Central memory CD8-positive, alpha-beta T cell (primary cell): ENCODE data around the gene HOXA2.

ENCODE experiments used
- ATAC-seq: fragments of 150-1000 bp; cut with Tn5 transposase; replicated peaks from 2 replicates; pipeline ENCODE4 v1.10.0; 2022; ENCODE audit warnings: mild to moderate bottlenecking, moderate FRiP score, moderate number of reproducible peaks; ENCODE audit not compliant: poor library complexity, severe bottlenecking; ENCODE audit errors: extremely low read depth
- DNase-seq, 2 donors: peaks; one replicate each; pipeline ENCODE4 v3.0.0; 2021; ENCODE audit warnings: low spot score in 2 of 2
- H3K27ac Mint-ChIP-seq: one replicate; pipeline ENCODE4 v1.8.0; 2022; ENCODE audit warnings: low read depth, mild to moderate bottlenecking, moderate library complexity, mixed read lengths
- H3K27me3 Mint-ChIP-seq: one replicate; pipeline ENCODE4 v1.8.0; 2022; ENCODE audit warnings: mixed read lengths
- H3K36me3 Mint-ChIP-seq: one replicate; pipeline ENCODE4 v1.8.0; 2022; ENCODE audit warnings: mild to moderate bottlenecking, moderate library complexity, mixed read lengths; ENCODE audit not compliant: insufficient read depth
- H3K4me1 Mint-ChIP-seq: one replicate; pipeline ENCODE4 v1.8.0; 2022; ENCODE audit warnings: mixed read lengths
- H3K4me3 Mint-ChIP-seq: one replicate; pipeline ENCODE4 v1.8.0; 2022; ENCODE audit warnings: mild to moderate bottlenecking, moderate library complexity, mixed read lengths
- H3K9me3 Mint-ChIP-seq: one replicate; pipeline ENCODE4 v1.8.0; 2022; ENCODE audit warnings: mixed read lengths

Gene HOXA2

DNA sequence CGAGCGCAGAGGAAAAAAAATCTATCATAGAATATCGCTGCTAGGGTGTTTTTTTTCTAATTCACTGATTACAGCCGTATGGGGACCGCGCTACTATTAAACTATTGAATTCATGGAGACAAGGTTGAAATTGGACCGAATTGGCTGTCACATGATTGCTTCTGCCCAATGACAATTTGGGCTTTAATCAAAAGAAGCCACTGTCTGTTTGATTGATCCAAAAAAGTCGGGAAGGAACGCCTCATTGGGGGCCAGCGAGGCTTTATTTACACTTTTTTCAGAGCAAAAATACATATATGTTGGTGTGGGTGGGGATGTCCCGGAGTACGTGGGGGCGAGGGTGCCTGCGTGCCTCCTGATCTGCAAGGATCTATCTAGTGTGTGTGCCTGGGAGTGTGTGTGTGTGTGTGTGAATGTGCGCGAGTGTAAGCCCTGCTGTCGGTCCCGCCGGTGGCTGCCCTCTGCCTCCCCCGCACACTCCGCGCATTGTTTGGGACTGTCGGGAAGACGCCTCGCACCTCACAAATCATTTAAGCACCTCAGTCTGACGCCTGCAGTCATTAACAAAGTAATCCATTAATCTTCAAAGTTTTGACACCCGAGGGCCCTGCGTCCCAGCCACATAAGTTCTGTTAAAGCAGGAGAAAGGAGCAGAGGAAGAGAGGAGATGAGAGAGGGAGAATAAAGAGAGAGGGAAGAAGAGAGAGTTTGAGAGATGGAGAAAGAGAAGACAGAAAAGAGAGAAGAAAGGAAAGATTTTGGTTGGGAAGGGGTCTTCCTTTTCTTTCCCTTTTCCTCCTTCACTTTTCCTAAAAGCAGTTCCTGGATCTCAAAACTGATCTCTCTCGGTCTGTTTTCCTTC, at the start of gene HOXA2:
Gene HOXA2, minus strand, starts transcription at position 103 of the 862 bp plus-strand sequence. CDS start 183 bp downstream, outside the sequence.
- Mint-ChIP-seq H3K4me3 (peak within 1 kb of the TSS; percentile 9), H3K36me3 (peaks cover 9% of the 10 kb centered on the region), H3K27me3 (peaks cover 63% of the 10 kb centered on the region), H3K9me3 (no peaks in the 10 kb centered on the region), H3K27ac (no peak within 1 kb of the TSS), H3K4me1 (peaks cover 25% of the 10 kb centered on the region)
- ATAC-seq, result no peak
- no peak for DNase-seq

DNA sequence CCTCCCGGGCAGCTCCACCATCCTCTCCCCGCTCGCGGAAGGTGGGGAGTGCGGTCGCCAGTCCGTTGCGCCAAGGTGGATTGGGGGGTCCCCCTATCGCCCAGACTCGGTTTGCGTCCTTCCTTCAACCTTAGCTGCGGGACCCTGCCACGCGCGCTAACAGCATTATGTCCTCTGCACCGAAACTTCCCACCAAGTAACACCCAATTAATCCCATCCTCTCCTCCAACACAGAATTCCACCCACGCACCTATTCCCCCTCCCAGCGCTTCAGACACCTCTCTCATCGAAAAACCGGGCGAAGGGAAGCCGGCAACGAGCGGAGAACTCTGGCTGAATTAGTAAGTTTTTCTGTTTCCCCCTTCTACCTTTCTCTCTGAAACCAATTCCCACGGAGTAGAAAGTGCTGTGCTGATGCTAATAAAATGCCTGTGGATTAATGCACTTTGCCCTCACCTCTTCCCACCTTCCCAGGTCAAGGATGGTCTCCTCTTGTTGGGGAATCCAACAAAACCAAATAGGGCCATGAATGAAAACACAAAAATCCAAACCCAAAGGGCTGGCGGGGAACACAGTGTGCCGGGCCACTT, 49.0 kb upstream of the HOXA2 start:
- no peak for DNase-seq
- no peak for ATAC-seq
- Mint-ChIP-seq H3K27me3 (peaks cover 96% of the 10 kb centered on the region), H3K4me3 (peak overlapping the region; percentile 82), H3K9me3 (no peaks in the 10 kb centered on the region), H3K4me1 (peaks cover 44% of the 10 kb centered on the region), H3K36me3 (peaks cover 22% of the 10 kb centered on the region), H3K27ac (peak overlapping the region; percentile 77)

DNA sequence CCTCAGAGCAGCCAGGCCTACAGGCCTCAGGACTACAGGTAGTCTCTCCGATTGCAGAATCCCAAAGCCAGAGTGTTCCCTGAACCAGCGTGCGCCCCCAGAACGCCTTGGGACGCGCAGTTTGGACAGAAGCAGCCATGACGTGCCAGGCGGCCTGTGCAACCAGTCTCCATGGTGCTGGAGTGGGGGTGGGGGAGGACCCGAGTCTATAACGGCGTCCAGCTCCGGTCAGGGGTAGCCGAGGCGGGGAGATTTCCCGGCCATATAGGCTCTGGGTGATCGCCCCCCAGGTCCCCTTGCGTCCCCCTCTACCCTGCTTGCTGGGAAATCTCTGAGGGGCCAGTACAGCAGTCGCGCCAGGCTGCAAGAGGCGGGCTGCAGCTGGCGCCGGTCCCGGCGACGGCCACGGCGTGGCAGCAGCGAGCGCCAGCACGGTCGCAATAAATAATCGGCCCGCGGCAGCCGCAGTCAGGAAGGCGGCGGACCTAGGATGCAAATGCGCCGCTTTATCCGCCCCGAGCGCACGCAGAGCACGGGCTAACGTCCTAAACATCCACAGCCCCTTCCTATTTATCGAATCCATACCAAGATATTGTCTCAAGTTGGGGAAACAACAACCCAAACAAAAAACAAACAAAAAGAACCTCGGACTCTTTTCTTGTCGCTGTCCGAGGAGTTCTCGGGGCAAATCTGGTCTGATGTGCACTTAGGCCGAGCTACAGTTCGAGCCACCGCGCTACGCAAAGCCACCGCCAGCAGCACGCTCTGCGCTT, 48.3 kb upstream of the HOXA2 start:
- H3K27ac Mint-ChIP-seq, result peak overlapping the region; percentile 77
- no peak for DNase-seq
- no peaks in the 10 kb centered on the region for H3K9me3 Mint-ChIP-seq
- peak; percentile 69 for ATAC-seq
- peak overlapping the region; percentile 82 for H3K4me3 Mint-ChIP-seq
- H3K4me1 Mint-ChIP-seq, result peaks cover 43% of the 10 kb centered on the region
- H3K36me3 Mint-ChIP-seq, result peaks cover 16% of the 10 kb centered on the region
- peaks cover 96% of the 10 kb centered on the region for H3K27me3 Mint-ChIP-seq

DNA sequence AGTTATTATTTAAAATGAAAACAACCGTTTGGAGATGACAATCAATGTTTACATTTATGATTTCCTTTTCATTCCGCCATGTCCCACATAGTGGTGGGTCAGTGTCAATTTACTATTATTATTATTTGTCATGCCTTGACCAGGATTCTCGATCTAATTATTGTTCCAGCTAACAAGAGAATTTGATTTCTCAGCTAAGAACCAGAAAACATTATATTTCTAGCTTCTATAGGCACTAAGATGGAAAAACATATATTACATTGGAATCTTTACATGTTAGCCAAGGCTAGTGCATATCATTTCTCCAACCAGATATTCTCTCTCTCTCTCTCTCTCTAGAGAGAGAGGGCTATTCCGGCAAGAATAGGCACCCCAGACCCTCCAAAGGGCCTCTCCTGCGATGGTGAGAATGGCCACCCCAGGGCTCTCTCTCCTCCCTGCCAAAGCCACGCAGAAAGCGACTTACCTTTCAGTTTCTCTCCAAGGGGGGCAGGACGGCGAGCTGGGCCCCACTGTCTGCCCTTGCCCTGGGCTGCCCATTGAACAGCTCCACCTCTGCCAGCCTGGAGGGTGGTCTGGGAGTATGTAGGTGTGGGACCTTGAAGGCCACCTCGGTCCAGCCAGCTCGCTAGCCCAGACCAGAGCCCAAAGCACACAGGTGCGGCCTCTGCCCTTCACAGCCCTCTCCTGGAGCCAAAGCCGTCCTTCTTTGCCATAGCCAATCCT, 47.5 kb upstream of the HOXA2 start:
- Mint-ChIP-seq H3K9me3 (no peaks in the 10 kb centered on the region), H3K27me3 (peaks cover 96% of the 10 kb centered on the region), H3K4me1 (peaks cover 37% of the 10 kb centered on the region), H3K4me3 (peak overlapping the region; percentile 82), H3K36me3 (peaks cover 14% of the 10 kb centered on the region), H3K27ac (no peak overlapping the region)
- DNase-seq, result no peak
- ATAC-seq, result no peak

DNA sequence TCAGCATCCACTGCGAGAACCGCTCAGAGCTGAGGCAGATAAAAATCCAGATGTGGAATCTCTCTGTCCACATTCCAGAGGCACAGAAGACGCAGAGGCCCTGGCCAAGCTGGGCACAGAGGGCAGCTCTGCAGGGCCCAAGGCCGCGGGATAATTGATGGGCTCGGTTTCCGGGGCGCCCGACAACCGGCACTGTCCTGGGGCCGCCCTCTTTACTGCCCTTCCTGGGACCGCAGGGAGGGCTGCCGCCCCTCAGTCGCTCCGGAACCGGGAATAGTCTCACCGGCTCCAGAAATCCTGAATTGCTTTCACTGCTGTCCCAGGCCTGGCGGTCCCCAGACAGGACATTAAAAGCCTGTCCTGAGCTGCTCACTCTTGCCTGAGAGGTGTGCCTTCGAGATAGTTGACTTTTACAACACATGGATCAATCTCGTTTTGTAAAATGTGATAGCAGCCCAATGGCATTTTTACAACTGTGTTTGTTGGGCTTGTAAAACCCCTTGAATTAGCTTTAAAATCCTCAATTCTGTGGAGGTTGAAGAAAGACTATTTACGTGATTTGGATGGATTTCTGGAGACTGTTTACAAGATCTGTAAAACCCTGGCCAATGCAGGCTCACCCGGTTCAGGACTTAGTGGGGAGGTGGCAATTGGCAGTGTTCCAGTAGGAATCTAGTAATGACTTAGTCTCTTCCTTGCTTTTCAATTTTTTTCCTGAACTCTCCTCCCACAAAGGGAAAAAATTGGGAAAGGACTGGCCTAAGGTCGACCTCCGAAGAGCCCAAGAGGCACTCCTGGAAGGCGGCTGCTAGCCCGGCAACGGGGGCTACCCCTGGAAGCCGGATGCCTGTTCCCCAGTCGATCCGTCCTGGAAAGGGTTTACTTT, 46.5 kb upstream of the HOXA2 start:
- Mint-ChIP-seq H3K27ac (no peak overlapping the region), H3K36me3 (peaks cover 9% of the 10 kb centered on the region), H3K9me3 (no peaks in the 10 kb centered on the region), H3K27me3 (peaks cover 88% of the 10 kb centered on the region), H3K4me1 (peaks cover 27% of the 10 kb centered on the region), H3K4me3 (no peak overlapping the region)
- no peak for DNase-seq
- no peak for ATAC-seq

DNA sequence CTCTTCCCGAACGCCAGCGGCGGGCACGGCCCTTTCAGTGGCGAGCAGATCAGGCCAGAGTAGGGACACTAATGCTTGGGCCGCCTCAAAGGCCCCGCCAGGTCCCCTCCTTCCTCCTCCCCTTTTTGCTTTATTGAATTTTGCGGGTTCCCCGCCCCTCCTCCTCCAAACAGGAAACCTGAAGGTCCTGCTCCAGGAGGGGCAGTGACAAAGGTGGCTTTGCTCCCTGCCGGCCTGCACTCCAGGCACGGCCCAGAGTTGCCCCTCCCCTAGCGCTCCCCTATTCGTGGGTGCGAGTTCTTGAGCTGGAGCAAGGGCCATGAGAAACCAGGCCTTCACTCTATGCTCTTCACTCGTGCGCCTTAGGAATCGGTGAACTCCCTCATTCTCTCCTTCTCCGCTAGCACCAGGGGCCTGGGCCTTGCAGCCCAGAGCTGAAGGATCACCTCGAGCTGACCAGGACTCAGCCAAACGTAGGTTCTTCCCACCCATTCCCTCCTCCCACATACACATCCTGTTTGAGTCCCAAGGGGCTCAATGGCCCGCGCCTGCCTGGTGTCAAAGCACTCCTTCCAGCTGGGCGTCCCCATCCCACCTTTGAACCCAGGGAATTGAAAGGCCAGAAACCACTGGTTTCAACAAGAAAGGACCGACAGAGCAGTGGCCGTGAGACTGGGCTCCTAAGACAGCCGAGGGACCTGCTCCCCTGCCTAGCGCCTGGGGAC, 45.7 kb upstream of the HOXA2 start:
- no peak for DNase-seq
- Mint-ChIP-seq H3K36me3 (peaks cover 9% of the 10 kb centered on the region), H3K27me3 (peaks cover 80% of the 10 kb centered on the region), H3K9me3 (no peaks in the 10 kb centered on the region), H3K4me1 (peaks cover 27% of the 10 kb centered on the region), H3K27ac (no peak overlapping the region), H3K4me3 (peak overlapping the region; percentile 41)
- ATAC-seq, result no peak

DNA sequence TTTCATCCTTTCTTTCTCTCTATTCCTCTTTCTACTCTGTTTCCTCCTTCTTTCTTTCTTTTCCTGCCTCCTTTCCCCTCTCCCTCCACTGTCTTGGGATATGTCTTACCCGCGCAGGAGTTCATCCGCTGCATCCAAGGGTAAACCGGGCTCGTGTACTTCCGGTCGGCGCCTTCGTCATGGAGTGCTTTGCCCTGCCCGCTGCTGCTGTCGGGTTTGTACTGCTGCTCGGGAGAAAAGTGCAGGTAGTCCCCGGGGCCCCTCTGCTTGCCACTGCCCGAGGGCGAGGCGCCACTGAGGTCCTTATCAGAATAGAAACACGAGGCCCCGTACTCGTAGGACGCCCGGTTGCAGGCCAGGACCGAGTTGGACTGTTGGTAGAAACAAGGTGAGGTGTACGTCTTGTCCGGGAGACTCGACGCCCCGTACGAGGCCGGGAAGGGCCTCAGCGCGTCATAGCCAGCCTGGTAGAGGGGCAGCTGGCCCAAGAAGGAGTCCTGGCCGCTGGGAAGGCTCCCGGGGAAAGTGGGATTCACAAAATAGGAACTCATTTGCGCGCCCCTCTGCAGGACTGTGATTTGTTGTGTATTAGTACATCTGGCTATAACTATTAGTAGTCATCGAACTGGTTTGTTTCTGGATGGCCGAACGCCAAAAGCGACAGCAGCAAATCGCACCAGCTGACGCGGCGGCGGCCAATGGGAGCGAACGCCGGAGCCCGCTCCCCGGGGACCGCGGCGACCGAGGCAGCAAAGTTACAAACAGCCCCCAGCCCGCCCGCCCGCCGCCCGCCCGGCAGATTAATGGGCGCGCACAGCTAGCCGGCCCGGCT, 44.9 kb upstream of the HOXA2 start, which contains the start of gene HOXA6:
Gene HOXA6, minus strand, starts transcription at position 576 of the 832 bp plus-strand sequence. Its CDS starts 25 bp downstream, at position 551.
- Mint-ChIP-seq H3K4me3 (peak within 1 kb of the TSS; percentile 41), H3K36me3 (peaks cover 9% of the 10 kb centered on the region), H3K9me3 (no peaks in the 10 kb centered on the region), H3K27ac (no peak within 1 kb of the TSS), H3K4me1 (peaks cover 27% of the 10 kb centered on the region), H3K27me3 (peaks cover 79% of the 10 kb centered on the region)
- DNase-seq (no peak), ATAC-seq (no peak)

DNA sequence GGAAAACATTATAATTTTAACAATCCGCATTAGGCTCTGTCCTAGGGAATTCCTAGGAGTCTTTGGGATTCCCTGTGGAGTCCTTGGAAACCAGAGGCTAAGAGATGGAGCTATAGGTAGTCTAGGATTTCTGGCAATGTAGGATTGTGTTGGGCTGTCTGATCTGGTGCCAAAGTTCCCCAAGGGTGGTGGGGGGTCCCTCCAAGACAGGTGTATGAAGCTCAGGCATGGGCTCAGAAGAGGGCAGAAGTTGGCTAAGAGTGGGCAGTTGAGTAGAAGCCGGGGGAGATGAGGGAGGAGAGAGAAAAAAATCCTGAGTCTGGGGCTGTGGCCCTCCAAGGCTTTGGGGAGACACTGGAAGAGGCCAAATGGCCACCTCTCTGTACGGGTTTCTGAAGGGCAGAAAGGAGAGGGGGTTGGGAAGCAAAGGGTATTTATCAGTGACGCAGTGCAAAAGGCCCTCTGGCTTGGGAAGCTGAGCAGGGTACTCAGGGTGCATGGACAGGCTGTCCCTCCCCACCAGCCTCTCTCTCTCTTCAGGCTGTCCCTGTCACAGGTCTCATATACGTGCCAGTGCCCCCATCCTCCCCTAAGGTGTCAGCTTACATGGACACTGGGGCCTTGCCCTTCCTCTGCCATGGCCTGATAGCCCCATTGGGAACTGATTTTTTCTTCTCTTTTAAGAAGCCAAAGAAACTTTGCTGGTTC, 44.2 kb upstream of the HOXA2 start:
- H3K36me3 Mint-ChIP-seq, result peaks cover 8% of the 10 kb centered on the region
- ATAC-seq (no peak), DNase-seq (no peak)
- no peak overlapping the region for H3K4me3 Mint-ChIP-seq
- H3K9me3 Mint-ChIP-seq, result no peaks in the 10 kb centered on the region
- peaks cover 19% of the 10 kb centered on the region for H3K4me1 Mint-ChIP-seq
- H3K27ac Mint-ChIP-seq, result no peak overlapping the region
- peaks cover 79% of the 10 kb centered on the region for H3K27me3 Mint-ChIP-seq

DNA sequence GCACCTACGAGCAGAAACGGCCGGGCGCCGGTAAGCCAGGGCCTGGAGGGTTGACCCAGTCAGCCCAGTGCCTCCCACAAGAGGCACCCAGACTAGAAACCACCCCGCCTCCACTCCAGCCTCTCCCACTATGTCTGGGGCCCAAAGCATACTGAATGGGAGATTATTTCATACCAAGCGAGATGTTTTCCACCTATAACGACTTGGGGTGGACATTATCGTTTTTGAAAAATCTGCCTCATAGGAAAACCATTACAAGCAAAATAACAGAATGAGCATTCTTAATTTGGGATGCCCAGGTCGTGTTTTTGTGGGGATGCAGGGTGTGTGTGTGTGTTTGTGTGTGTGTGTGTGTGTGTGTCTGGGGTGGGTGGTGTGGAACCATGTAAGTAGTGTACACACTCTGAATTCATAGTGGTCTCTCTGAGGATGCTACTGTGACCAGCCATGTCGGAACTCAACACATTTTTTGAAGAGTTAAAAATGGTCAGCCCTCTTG, 43.5 kb upstream of the HOXA2 start:
- H3K27me3 Mint-ChIP-seq, result peaks cover 78% of the 10 kb centered on the region
- no peak overlapping the region for H3K4me3 Mint-ChIP-seq
- H3K27ac Mint-ChIP-seq, result no peak overlapping the region
- peaks cover 12% of the 10 kb centered on the region for H3K4me1 Mint-ChIP-seq
- DNase-seq, result no peak
- no peaks in the 10 kb centered on the region for H3K9me3 Mint-ChIP-seq
- H3K36me3 Mint-ChIP-seq, result peaks cover 2% of the 10 kb centered on the region
- ATAC-seq, result no peak
